ENCODE measurements around the gene PRCP.

Gene PRCP

GRCh38 chr11:82776377-82776776 lies 123.9 kb downstream of the PRCP start:
- no peak for DNase-seq (ENCODE audit: low read depth)
- TF ChIP-seq CTCF (IDR thresholded peaks at IDR 0.05; ENCODE audit: insufficient read depth, low read depth, low read length, missing control alignments) = no peak
- no peak overlapping the region for H3K4me3 ChIP-seq (ENCODE audit: low read depth, low read length)

- no peak overlapping the region for H3K4me3 ChIP-seq (ENCODE audit: low read depth, low read length)
- TF ChIP-seq CTCF (IDR thresholded peaks at IDR 0.05; ENCODE audit: insufficient read depth, low read depth, low read length, missing control alignments) = peak; percentile 93
- DNase-seq (ENCODE audit: low read depth) = peak; percentile 59
Observed at GRCh38 chr11:82775736-82776346, 124.4 kb downstream of the PRCP start.

GRCh38 chr11:82775218-82775617 lies 125.0 kb downstream of the PRCP start:
- H3K4me3 ChIP-seq (ENCODE audit: low read depth, low read length) = no peak overlapping the region
- TF ChIP-seq CTCF (IDR thresholded peaks at IDR 0.05; ENCODE audit: insufficient read depth, low read depth, low read length, missing control alignments) = no peak
- DNase-seq (ENCODE audit: low read depth) = no peak

Data from GM12865 (cell line).